Spleen (tissue), 7 donors: ENCODE results near the gene RAB44.

Experiments
- CTCF ChIP-seq, 11 experiments: fragments of 200-600 bp in 7 of 11; fragments of 450-650 bp in 4 of 11; sonication (generic) in 4 of 11; IDR thresholded peaks in 8 of 11; conservative IDR thresholded peaks in 3 of 11; 1 replicate in 7 of 11; 2 replicates in 4 of 11; pipeline versions ENCODE4 v1.4.0 to v1.8.0; 2016 to 2021; ENCODE audit warnings: antibody characterized with exemption in 11 of 11, inconsistent platforms in 4 of 11, mild to moderate bottlenecking in 1 of 11
- POLR2A ChIP-seq, 3 donors: fragments of 450-650 bp; IDR thresholded peaks; one replicate each; pipeline ENCODE4 v1.5.1; 2017; ENCODE audit warnings: antibody characterized with exemption in 3 of 3, mild to moderate bottlenecking in 1 of 3
- donor health status: DM: no; HTN: no; CAD: no; lungs with moderate emphysema.
- donor health status: DM: no; HTN: no; CAD: no.
- donor health status: DM: no; HTN: no; CAD: no.

- TF ChIP-seq CTCF (IDR thresholded peaks at IDR 0.05 in 8 of 11, conservative IDR thresholded peaks at IDR 0.05 in 3 of 11) (no peak), POLR2A (IDR thresholded peaks at IDR 0.05) (no peak)
Observed at GRCh38 chr6:36760685-36761435, 63.2 kb downstream of the RAB44 start.
